Measurements from ENCODE around the gene FANCE.

FANCE gene

DNA sequence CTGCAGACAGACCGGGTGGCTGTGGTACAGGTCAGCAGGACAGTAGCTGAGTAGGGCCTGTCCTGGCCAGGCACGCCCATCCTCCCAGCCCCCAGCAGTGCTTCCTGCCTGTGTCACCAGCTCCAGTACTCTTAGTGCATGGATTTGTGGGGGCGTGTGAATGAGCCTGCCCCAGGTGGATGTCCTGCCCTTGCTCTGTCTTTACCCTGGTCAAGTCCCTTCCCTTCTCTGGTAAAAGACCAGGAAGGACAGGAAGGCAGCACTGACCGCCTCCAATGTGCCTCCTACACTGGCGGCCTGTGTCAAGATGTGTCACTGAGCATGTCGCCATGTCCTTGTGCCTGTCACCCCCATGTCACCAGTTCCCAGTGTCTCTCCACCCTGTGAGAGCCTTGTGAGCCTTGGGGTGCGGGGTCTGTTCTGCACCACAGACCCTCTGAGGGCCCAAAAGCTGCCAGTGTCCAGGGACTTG is 32.8 kb downstream of the FANCE start:
- DNase-seq (ENCODE audit: low spot score) = peak; percentile 38

DNA sequence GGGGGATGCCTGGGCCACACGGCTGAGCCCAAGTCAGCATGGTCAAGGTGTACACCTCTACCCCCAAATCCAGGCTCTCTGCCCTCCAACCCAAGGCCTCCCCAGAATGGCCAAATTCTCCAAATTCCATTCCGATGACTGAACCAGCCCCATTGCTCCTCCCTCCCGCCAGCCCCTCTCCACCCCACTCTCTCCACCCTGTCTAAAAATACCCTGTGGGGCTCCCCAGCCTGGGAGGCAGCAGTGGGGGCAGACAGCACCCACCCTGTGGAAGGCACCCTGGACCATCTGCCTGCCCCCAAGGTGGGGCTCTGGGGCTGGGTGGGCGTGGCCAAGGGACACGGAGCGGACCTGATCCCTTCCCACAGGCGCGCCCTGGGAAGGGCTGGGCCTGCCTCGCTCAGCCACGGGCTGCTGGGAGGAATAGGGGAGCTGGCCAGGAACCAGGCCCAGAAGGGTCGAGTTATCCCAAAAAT is 33.3 kb downstream of the FANCE start:
- DNase-seq (ENCODE audit: low spot score) = peak; percentile 79

DNA sequence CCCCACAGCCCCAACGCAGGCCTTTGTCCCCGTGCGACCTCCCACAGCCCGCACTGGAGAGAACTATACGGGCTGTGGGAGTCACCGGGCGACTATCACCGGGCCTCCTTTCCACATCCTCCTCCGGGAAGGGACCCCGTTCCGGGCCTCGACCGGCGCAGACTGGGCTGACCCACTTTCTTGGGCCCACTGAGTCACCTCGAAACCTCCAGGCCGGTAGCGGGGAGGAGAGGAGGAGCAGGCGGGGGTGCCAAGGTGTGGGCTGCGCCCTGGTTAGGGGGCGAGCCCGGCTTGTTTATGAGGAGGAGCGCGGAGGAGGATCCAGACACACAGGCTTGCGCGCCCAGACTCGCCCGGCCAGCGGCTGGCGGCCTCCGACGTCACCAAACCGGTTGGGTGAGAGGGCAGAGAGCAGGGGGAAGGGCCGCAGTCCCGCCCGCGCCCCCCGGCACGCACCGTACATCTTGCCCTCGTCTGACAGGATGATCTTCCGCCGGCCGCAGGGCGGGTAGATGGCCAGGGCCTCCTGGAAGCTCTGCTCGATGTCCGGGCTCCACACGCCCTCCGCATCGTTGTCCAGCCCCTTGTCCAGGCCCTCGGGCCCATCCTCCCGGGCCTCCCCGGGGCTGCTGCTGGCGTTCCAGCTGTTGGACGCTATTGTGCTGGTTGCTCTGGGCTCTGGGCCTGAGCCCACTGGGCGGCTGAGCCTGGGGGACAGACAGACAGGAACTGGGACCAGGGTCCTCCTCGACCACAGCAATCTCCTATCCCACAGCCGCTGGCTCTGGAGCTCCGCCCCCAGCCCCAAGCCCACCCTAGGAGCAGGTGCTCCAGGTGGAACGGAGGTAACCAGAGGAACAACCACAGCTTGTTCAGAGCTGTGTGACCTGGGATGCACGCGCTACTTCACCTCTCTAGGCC is 34.1 kb downstream of the FANCE start:
- peak; percentile 74 for DNase-seq (ENCODE audit: low spot score)

DNA sequence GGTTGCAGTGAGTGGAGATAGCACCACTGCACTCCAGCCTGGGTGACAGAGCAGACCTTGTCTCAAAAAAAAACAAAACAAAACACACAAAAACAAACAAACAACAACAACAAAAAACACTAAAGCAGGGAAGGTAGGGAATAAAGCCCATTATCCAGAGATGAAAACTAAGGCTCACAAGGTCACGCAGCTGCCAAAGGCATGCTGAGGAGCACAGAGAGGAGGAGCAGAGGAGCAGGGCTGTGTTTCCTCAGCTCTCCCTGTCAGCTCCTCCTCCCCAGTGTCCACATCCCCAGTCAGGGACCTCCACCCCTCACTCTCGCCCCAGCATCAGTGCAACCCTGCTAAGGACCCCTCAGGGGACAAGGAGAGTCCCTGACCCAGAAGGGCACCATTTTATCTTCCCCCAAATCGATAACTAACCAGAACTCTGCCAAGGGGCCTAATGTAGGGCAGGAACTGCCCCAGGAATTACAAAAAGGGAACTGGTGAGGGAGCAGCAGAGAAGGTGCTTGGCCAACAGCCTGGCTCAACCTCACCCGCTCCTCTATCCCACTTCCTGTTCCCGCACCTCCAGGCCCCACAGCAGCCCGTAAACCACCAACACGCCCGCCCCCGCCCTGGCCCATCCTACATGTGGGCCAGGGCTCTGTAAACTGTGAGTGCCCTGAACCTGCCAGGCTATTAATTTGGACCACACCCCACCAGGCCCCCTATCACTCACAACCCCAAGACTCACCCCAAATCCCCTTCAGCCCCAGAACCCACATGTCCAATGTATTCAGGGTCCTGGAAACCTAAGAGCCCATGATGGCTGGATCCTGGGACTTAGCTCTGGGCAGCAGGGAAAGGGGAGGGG is 35.7 kb downstream of the FANCE start:
- DNase-seq (ENCODE audit: low spot score) = no peak

DNA sequence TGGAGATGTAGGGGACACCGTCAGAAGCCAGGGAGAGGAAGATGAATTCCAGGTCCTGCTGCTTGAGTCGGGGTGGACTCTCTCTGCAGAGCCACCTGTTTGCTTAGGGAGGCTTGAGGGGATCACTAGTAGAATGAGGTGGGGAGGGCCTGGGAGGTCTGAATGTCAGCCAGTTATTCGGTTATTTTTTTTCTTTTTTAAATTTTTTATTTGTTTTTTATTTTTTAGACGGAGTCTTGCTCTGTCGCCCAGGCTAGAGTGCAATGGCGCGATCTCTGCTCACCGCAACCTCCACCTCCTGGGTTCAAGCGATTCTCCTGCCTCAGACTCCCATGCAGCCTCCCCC is 36.4 kb downstream of the FANCE start:
- no peak for DNase-seq (ENCODE audit: low spot score)

DNA sequence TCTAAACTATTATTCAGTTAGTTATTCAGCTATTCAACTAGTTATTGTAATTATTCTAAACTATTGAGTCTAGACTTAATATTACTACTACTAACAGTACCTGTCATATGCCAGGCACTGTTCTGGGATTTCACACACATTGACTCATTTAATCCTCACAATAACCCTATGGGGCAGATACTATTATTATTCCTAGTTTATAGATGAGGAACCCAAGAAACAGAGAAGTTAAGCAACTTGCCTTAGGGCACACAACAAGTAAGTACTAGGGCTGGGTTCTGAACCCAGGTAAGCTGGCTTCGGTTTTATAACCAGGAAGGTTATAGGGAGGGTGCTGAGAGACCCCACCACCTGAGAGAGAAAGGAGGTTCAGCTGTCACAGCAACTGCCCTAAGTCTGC is 36.9 kb downstream of the FANCE start:
- DNase-seq (ENCODE audit: low spot score) = no peak

DNA sequence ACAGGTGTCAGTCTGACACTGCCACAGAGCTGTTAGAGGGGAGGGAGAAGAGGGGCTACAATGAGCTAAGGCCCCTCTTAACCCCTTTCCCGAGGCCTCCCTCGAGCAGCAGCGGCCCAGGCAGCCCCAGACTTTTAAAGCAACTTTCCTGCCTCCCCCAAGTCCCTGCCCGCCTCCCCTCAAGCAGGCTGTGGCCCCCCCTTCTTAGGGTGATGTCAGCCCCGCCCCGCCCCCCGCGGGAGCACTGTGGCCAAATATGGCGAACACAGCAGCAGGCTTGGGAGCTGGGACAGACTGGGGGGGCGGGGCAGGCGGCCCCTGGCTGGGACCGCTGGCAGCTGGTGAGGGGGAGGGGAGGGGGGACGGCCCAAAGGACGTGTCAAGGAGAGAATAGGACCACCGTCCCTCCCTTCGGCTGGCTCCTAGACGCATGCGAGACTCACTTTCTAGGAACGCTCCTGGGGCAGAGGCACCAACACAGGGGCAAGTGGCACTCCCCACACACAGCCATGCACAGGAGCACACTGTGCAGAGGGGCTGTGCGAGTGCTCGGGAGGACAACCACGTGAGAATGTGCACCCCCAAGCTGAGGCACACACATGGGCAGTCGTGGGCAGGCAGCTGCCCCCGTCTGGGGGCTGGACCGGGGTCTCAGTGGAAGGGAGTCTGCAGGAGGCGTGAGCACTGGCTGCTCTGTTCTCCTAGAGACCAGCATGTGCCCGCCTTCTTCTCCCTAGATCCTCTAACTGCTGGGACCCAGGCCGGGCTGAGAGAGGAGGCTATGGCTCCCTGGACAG is 38.1 kb downstream of the FANCE start:
- DNase-seq (ENCODE audit: low spot score) = peak; percentile 77

DNA sequence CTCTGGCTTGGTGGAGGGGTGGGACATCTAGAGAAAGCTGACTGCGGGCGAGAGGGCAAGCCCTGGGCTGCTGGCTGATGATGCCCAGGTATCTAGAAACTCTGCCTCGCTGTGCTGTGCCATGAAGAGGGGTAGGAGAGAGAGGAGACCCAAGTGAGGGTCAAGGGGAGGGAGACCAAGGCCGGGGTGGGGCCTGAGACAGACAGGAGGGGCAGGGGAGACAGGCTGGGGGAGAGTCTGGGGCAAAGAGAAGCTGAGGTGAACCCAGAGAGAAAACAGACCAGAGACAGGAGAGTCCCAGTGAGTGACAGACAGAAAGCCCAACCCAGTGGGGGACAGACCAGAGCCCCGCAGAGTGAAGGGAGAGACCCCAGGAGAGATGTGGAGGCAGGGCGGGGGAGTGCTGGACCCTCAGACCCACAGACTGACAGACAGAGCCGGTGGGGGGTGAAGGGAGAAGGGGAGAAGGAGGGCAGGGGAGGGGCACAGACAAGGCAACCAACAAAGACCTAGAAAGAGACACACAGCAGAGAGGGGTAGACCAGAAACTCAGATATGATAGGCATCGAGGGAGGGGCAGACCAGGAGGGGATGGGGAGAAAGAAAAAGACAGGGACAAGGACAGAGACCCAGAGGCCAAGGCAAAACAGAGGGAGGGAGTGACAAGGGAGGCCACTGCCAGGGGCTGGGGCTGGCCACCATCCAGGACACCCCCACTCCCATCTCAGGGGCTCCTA is 38.9 kb downstream of the FANCE start:
- no peak for DNase-seq (ENCODE audit: low spot score)

DNA sequence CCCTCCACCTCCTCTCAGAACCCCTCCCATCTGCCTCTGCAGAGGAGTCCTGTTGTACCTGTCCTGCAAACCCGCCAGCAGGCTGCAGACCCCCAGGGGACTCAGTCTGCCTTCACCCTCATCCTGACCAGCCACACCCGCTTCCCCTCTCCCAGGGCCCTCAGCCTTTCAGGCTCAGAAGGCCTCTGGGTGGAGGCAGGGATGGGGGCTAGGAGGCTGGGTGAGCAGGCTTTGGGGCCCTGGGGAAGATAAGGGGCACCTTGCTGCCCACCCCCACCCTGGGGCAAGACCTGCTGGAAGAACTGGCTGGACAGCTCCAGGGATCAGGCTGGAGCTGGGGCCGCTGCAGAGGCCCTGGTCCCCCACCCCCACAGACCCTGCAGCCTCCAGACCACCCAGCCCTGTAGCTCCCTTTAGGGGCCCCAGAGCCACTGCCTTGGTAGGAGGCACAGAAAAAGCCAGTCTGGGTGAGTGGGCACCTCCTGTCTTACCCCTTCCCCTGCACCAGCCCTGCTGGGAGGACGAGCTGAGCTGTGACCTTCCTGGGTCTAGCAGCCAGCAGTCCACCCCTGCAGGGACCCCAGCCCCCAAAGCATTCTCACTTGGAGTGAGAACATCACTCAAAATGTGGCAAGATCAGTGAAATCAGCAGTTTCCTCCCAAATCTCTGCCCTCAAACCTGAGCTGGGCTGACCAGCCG is 39.6 kb downstream of the FANCE start:
- no peak for DNase-seq (ENCODE audit: low spot score)

DNA sequence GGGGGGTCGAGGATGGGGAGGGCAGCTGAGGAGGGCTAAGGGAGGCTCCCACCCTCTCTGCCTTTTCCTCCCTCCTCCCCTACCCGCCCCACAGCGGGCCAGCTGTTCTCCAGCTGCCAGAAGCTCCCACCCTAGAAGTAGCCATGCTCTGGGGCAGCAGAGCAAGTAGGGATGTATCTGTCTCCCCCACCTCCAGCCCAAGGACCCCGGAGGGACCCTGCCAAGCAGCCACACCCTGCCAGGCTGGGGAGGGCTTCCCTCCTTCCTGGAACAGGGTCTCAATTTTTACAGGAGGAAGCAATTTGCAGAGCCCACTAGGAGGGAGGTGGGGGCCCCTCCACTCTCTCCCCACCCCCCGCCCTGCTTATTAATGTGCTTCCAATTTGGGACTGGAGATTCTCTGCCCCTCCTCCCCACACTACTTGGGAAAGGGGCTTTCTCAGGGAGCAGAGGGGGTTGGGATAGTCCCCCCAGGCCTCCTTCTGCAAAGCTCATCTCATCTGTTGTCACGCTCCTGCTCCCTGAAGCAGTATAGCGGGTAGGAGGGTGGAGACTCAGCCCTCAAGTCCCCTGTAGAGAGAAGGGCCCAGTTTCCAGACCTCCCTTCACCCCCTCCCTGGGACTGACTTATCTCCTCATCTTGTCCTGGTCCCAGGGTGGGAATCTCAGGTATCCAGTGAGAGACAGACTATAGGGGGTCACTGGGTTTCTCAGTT is 40.3 kb downstream of the FANCE start:
- no peak for DNase-seq (ENCODE audit: low spot score)

DNA sequence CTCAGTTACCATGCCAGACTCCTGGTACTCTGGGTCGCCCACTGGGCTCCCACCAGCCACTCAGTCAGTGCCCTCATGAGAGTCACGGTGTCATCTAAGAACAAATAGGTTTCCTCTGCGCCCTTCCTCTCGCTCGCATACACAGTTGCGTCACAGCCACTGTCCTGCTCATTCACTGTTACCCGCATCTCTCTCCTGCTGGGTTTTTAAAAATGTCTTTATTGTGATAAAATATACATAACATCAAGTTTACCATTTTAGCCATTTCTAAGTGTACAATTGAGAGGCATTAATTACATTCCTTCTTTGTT is 40.8 kb downstream of the FANCE start:
- DNase-seq (ENCODE audit: low spot score) = no peak

DNA sequence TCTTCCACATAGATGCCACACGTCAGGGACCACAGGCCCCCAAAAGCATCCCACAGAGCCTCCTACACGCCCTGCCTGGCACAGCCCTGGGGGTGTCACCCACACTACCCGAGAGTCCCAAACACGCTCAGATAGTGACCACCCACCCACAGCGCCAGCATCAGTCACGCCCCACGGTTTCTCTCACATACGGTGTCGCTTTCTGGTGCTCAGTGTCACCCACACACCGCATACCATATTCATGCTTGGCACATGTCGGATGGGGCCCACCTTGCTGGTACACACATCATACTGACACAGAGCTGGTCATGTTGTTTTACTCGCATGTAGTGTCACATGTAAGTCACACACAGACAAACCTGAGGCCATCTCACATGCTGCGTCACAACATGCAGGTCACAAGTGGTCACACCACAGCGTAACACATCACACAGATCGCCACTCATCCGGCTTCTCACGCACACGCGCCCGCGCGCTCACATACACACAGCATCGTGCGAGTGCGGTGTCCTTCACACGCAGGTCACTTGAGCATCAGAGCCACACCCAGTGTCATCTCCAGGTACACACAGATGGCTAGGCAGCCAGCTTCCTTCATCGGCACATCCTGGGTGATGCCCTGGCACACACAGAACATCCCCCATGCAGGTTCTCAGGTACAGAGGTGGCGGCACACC is 41.3 kb downstream of the FANCE start:
- no peak for DNase-seq (ENCODE audit: low spot score)

DNA sequence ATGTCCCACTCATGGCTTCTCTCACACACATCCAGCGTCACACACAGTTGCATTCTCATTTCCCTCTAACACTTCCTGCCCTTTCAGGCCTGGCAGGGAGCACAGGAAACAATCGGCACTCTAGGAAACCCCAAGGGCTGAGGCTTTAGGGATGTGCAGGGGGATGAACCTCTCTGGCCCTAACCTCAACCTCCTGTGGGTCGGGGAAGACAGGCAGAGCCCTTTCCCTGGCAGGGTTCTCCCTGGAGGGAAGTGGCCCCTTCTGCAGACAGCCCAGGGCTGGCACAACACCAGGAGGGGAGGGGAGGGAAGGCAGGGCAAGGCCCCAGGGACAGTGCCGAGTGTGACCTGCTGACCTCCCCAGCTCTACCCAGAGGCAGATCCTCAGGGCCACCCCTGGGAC is 42.0 kb downstream of the FANCE start:
- DNase-seq (ENCODE audit: low spot score) = no peak

DNA sequence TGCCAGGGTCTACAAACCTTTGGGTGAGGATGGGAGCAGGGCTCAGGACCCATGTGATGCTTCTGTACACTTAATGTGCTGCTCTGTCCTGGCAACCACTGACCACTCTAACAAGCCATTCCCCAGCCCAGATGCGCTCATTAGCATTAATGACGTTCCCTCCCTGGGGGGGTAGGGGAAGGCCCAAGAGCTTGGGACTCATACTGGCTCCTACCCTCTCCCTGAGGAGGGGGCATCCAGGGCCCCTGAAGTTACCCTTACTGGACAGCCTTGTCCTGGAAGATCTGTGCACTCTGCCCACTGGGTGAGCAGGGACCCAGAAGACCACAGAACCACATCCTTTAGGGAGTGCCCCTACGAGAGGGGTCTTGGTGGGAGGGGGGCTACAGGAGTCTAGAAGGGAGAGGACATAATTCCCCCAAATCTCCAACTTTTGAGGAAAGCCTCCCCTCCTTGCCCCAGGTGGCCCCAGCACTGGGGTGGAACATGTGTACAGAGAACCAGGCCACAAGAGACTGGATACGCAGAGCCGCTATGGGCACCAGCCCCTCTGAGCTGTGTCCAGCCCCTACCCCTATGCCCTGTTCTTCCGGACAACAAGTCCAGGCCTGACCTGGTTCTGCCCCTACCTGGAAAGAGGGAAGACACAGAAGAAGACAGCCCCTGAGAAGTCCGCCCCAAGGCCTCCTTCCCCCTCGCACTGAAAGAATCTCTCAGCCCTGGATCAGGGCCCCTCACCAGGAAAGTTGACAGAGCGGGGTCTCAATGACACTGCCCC is 43.3 kb downstream of the FANCE start:
- no peak for DNase-seq (ENCODE audit: low spot score)

DNA sequence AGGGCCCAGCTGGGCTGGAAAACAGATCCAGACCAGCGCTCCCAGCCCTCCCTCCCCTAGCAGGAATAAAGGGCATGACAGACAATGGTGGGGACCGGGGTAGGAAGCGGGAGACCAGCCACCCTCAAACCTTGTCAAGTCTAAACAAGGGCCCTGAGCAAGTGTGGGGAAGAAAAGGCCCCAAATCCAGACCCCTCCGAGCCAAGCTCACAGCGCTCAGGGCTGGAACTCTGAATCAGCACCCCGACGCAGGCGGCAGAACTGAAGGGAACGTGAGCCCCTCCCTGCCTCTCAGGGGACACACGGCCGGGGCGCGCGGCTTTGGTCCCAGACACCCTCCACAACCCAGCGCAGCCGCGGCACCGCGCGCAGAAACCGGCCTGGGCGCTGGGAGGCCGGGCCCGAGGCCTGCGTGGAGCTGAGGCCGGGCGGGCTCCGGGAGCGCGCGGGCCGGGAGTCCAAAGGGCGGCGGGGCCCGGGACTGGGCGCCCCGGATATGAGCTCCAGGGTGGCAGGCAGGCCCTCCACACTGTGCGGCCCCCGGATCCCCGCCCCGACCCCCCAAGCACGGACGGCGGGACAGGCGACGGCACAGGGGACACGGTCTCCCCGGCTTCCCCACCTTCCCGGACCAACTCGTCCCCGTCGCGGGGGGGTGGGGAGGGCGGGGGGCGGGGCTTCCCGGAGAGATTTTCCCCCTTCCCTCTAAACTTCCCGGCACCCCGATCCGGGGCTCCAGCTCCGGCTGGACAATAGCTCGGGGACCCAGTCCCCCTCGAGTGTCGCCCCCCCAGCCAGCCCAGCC is 44.1 kb downstream of the FANCE start:
- DNase-seq (ENCODE audit: low spot score) = no peak

DNA sequence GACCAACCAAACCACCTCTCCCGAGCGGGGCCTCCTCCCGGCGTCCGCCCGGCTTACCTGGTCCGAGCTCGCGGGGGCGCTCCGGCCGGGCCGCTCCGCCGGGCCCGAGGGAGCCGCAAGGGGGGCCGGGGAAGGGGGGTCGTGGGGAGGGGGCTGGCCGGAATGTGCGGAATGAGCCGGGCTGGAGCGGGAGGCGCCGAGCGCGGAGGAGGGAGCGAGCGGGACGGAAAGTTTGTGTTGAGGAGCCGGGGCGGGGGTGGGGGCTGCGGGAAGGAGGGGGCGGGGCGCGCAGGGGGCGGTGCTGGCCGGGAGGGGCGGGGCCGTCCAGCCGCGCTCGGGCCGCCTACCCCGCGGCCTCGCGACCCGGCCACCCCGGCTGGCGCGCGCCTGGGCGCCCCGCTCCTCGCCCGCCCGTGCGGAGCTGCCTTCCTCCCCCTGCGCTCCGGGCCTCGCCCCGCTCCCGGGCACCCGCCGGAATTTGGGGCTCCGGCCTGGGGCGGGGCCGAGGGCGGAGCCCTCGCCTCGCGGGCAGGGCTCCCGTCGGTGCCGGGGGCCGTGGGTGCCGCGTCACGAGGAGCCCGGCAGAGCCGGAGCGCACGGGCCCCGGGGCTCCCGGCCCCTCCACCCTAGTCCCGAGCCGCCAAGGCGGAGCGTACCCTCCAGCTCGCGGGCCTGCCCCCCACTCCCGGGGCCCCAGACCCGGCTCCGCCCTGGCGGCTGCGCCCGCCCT is 44.9 kb downstream of the FANCE start, which contains the start of gene TEAD3:
Gene TEAD3 (minus strand): TSS at position 239 of the 730 bp plus-strand sequence.
- DNase-seq (ENCODE audit: low spot score) = peak; percentile 96

All from iPS-NIHi11 (cell line).